Coronary artery (tissue), 2 donors: ENCODE data around the gene CEP120.
"Not testable (repeated sequence)": the region's sequence is repeated elsewhere in the genome, so short reads cannot be mapped to it uniquely, and the experiment has no call there.

Experiments used
- DNase-seq: peaks from one replicate; pipeline ENCODE4 v3.0.0-alpha.2; 2017; ENCODE audit warnings: low spot score
- H3K27ac ChIP-seq, 2 donors: fragments of 200-600 bp; sonication (generic); one replicate each; pipeline ENCODE4 v1.5.1; 2016 to 2019
- H3K4me3 ChIP-seq: fragments of 200-600 bp; sonication (generic); 2 replicates; pipeline ENCODE4 v1.5.1; 2016; ENCODE audit warnings: mild to moderate bottlenecking, moderate library complexity
- CTCF ChIP-seq: fragments of 200-600 bp; sonication (generic); IDR thresholded peaks from one replicate; pipeline ENCODE4 v1.5.1; 2019; ENCODE audit warnings: antibody characterized with exemption

Gene CEP120

DNA sequence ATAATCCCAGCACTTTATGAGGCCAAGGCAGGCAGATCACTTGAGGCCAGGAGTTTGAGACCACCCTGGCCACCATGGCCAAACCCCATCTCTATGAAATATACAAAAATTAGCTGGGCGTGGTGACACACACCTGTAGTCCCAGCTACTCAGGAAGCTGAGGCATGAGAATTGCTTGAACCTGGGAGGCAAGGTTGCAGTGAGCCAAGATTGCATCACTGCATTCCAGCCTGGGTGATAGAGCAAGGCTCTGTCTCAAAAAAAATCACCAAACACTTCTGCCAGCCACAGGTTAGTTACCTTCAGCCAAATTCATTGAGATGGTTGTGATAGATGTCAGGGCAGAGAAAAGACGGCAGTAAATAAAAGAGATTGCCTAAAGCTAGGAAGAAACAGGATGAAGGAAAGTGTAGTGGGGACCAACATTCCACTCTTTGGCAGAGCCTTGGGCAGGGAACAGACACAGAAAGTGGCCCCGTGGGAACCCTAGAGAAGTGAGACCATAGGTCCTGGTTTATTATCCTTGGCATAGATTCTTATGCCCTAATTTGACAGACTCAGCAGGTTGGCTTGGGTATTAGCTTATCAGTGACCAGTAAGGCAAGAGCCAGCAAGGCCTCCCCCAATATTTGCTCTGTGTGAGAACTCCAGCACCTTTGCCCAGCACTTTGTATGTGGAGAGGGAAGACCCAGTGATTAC is 5.5 kb upstream of the CEP120 start:
- no peak overlapping the region for H3K27ac ChIP-seq
- no peak for TF ChIP-seq CTCF
- H3K4me3 ChIP-seq: no peak overlapping the region
- DNase-seq: no peak

DNA sequence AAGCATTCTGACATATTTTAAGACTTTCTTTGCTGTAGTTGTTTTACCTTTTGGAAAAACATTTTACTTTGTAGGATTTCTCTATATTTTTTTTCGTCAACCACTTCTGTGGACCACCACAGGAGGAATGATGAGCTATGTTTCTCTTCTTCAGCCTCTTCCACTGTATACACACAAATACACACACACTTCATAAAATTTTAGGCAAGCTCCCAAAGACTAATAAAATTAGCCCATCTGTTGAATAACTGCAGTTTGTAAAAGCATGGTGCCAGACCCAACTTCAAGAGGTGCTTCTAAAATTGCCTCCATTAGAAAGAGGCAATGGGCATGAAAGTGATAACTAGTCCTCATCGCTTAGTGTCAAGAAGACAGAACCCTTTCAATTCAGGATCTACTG is 4.1 kb upstream of the CEP120 start:
- DNase-seq: no peak
- TF ChIP-seq CTCF: no peak
- no peak overlapping the region for H3K4me3 ChIP-seq
- H3K27ac ChIP-seq: no peak overlapping the region

DNA sequence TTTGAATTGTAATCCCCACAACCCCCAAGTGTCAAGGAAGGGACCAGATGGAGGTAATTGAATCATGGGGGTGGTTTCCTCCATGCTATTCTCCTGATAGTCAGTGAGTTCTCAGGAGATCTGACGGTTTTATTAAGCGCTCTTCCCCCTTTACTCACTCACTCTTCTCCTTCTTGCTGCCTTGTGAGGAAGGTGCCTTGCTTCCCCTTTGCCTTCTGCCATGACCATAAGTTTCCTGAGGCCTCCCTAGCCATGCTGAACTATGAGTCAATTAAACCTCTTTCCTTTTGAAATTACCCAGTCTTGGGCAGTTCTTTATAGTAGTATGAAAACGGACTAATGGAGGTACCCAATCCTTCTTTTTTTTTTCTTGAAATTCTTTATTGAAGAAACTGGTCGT is 2.2 kb upstream of the CEP120 start:
- Histone ChIP-seq H3K27ac (no peak overlapping the region), H3K4me3 (no peak overlapping the region)
- no peak for DNase-seq
- no peak for TF ChIP-seq CTCF

DNA sequence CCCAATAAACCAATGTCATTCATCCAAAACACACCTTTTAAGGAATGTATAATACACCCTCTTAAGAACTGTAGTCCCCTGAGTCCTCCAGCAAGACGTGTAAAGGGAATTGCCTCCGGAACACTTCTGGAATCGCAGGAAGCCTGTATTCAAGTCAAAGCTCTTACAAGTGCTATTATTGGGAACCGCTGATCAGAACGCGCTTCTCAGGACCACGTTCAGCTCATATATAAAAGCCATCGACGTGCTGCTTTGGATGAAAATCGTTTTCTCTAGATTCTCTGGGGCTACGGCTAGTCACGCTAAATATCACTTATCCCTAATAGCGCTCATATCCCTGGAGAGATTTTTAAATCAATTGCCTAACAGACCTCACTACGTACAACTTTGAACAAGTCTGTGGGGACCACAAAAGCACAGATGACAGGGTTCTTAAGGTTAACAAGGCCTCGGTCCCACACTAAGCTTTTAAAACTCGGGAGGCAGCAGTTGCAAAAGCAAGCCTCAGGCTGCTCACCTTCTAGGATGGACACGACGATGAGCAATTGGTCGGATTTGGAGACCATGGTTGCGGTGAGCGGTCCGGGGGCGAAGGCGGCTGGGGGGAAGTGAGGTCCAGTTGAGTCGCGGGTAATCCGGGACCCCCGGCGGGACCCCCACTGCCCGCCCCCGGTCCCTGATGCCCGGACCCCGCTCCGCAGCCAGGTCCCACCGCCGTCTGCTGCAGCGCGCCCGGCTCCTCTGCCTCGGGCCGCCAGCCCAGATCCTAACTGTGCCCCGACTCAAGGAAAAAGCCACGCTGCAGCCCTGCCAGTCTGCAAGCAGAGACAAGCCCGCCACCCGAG is 548 bp downstream of the CEP120 start:
- H3K4me3 ChIP-seq: peak overlapping the region; percentile 98
- H3K27ac ChIP-seq: peak overlapping the region; percentile 86 to 95
- no peak for TF ChIP-seq CTCF
- DNase-seq: no peak

- Histone ChIP-seq H3K4me3 (peak overlapping the region; percentile 98), H3K27ac (no peak overlapping the region)
- TF ChIP-seq CTCF: no peak
- DNase-seq: no peak
Measured at GRCh38 chr5:123421773-123422172, 1.4 kb downstream of the CEP120 start.

GRCh38 chr5:123414974-123415373 is 8.2 kb downstream of the CEP120 start:
- Histone ChIP-seq H3K4me3 (no peak overlapping the region), H3K27ac (no peak overlapping the region)
- DNase-seq: no peak
- no peak for TF ChIP-seq CTCF

DNA sequence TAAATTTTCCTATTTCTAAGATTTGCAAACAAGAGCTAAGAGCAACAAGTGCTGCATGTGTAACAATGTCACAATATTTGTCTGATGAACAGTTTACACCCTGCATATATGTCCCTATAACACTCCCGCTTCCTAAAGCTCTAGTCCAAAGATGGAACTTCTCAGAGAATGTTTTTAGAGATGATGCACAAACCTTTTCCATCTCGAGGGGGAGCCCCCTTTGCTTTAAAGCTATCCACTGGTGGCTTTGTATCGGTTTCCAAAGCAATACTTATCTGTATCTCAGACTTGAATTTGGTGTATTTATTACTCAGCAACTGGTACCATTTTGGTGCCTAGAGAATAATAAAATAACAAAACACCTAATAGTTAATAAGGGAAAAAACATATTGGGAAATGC is 11.0 kb downstream of the CEP120 start:
- TF ChIP-seq CTCF: no peak
- DNase-seq: no peak
- Histone ChIP-seq H3K4me3 (no peak overlapping the region), H3K27ac (no peak overlapping the region)

DNA sequence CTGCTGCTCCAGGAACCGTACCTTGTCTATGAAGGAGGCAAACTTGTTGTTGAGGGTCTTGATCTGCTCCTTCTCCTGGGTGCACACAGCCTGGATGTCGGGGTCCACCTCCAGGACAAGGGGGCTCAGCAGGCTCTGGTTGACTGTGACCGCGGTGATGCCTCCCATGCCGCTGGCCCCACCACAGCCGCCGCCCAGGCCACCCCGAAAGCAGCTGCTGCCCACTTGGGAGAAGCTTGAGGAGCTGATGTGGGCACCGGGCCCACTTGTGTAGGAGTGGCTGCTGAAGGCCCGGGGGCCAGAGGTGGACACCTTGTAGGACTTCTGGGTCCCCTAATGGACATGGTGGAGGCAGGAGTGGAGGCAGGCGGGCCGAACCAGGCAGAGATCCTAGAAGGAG is 21.2 kb downstream of the CEP120 start:
- not testable (repeated sequence) for H3K27ac ChIP-seq, H3K4me3 ChIP-seq, DNase-seq
